C4-2B (cell line): ENCODE results near the gene GJC2.

Source experiments
- CTCF ChIP-seq: fragments of 450-650 bp; conservative IDR thresholded peaks from 2 replicates; pipeline ENCODE4 v1.5.1; 2017; ENCODE audit warnings: mild to moderate bottlenecking
- ZFX ChIP-seq: fragments of 450-650 bp; IDR thresholded peaks from 2 replicates; pipeline ENCODE4 v1.6.1; 2017

- no peak for TF ChIP-seq CTCF
- no peak for TF ChIP-seq ZFX
Observed at GRCh38 chr1:228161362-228161761, 11.6 kb downstream of the GJC2 start.
